Activated CD4-positive, CD25-positive, alpha-beta regulatory T cell (primary cell): ENCODE data around the gene HPD.
"Not testable (repeated sequence)": the region's sequence is repeated elsewhere in the genome, so short reads cannot be mapped to it uniquely, and the experiment has no call there.

Experiments used
- DNase-seq, 4 experiments: peaks; one replicate each; lab custom pipeline; 2025; lab: John Stamatoyannopoulos, UW

HPD gene

GRCh38 chr12:121799156-121799841 is 59.4 kb downstream of the HPD start:
- DNase-seq = peak in 1 of 4 experiments; percentile 28

DNA sequence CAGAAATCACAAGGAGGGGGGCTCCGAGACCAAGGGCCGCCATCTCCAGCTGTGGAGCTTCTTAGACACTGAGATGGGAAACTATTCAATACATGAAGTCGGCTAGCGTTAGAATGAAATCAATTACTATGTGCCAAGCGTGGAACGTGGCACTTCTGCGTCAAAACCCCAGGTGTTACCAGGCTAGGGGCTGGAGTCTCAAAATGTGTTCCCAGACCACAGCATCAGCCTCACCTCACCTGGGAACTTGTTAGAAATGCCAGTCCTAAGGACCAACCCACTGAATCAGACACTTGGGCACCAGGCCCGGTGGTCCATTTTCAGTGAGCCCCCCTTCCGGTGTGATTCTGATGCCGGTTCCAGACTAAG is 59.9 kb downstream of the HPD start:
- no peak for DNase-seq

DNA sequence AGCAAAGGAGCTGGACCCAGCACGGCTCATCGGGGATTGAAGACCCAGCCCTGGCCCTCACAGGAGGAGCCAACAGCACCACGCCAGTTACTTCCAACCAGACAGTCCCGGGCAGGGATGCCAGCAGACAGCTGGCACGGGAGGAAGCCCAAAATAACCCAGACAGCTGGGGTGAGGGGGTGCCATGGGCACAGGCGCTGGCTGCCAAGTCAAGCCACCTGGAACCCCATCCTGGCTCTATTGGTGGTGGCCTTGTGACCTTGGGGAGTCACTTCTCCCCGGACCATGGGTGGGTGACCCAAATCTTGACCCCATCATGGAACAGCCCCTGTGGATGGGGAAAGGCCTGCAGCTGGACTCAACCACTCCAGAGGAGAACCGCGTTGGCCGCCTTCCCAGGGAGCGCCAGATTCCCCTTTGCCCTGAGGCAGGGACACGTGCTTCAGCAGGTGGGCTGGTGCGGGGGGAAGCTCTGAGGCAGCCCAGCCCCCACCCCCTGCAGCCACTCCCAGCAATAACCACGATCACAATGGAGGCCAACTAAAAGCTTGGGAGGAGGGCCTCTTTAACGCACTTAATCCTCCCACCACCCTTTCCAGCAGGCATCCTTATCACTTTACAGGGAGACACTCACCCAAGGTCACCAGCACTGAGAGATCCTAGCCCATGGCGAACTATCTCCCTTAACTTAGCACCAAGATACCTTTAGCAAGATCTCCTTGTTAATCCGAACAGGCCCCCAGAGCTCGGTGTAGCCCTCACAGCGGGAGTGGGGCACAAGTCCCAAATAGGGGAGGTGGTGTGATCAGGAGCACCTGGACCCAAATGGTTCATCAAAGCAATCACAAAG is 60.5 kb downstream of the HPD start:
- DNase-seq = no peak

DNA sequence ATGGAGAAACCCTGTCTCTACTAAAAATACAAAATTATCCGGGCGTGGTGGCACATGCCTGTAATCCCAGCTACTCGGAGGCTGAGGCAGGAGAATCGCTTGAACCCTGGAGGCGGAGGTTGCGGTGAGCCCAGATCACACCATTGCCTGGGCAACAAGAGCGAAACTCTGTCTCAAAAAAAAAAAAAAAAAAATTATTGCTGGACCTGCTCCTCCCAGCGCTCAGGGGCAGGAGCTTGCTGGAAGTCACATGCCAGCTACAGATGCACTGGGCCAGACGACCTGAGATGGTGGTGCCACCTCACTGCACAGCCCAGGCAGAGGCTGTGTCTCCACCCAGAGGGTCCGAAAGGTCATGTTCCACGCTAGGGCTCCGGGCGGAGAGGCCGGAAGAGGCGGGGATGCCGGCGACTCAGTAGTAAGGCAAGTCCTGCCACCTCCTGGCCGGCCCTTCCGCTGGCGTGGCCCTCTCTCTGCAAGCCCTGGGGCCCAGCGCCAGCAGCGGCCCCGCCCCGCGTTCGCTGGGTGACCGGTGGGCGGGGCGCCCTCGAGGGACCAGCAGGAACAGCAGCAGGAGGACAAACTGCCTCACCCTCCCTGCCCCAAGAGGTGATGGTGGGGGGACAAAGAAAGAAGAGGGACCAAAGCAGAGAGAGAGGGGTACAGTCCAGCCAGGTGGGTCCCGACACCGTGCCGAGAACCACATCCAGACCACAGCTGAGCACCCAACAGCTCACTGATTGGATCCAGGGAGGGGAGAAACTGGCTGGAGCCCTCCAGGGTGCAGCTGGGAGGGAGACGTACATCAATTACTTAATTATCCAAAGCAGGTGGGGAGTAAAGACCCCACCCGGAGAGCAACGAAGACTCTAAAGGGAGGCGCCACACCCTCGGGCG is 61.6 kb downstream of the HPD start:
- no peak for DNase-seq

DNA sequence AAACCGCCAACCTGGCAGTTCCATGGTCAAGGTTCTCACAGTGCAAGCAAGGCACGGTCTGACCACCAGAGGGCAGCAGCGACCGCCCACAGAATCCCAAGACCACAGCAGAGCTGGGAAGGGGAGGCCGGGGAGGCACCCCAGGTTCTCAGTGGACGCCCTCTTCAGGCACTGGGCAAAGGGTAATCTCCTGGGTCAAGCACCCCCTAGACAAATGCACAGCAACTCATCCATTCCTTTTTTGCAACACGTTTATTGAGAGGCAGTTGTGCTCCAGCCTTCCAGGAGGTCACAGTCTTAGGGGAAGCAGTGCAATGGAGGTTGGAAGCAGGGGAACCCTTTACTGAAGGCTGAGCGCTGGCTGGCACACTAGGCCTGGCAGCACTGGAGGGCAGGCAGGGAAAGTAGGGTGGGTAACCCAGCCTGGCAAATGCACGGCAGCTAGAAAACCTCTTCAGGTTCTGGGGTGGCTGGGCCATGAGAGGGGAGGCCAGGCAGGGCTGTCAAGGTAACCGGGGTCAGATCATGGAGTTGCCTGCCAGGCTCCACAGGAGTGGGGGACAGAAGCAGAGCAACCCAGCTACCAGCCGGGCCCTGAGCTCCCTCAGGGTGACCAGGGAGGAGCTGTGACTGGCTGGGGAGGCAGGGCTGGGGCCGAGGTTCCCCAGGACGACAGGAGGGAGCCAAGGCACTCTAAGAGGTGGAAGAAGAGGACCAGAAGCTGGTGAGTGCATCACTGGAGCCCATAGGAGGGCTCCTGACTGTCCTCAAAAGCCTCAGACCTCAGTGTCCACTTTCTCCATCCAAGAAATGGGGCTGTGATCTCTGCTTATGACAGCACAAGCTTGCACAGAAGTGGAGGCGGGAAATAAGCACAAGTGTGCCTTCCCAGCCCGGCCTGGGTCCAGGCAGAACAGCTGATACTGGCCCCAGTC is 63.4 kb downstream of the HPD start:
- DNase-seq = peak; percentile 70 to 87 (median 74)

DNA sequence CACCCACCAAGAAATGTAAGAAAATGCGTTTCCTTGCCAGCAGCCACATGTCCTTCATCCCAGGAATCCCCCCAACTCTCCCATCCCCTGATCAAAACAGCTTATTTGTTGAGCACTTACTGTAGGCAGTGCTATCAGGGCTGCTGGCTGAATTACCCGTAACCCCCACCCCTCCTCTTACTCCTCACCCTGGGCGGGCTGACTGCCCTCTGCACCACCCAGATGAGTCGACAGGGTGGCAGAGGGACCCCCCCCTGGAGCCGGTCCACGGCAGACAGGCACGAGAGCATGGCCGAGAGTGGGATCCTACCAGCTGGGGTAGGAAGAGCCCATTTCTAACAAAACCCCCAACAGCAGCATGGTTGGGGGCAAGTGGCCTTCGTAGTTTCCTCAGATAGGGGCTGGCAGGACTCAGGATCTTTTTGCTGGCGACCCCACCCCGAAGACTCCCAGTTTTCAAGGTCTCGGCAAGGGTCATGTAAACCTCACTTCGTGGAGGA is 64.1 kb downstream of the HPD start:
- DNase-seq = peak in 2 of 4 experiments; percentile 37 to 52

- peak; percentile 88 to 94 (median 90) for DNase-seq
These were observed 64.7 kb downstream of the HPD start for GRCh38 chr12:121793838-121794533.

- DNase-seq = peak; percentile 49 to 60 (median 57)
These were observed 65.2 kb downstream of the HPD start, which contains the start of gene RHOF for GRCh38 chr12:121793440-121793837. Gene RHOF (minus strand): TSS chr12:121793688. CDS start chr12:121793633, 55 bp downstream.

DNA sequence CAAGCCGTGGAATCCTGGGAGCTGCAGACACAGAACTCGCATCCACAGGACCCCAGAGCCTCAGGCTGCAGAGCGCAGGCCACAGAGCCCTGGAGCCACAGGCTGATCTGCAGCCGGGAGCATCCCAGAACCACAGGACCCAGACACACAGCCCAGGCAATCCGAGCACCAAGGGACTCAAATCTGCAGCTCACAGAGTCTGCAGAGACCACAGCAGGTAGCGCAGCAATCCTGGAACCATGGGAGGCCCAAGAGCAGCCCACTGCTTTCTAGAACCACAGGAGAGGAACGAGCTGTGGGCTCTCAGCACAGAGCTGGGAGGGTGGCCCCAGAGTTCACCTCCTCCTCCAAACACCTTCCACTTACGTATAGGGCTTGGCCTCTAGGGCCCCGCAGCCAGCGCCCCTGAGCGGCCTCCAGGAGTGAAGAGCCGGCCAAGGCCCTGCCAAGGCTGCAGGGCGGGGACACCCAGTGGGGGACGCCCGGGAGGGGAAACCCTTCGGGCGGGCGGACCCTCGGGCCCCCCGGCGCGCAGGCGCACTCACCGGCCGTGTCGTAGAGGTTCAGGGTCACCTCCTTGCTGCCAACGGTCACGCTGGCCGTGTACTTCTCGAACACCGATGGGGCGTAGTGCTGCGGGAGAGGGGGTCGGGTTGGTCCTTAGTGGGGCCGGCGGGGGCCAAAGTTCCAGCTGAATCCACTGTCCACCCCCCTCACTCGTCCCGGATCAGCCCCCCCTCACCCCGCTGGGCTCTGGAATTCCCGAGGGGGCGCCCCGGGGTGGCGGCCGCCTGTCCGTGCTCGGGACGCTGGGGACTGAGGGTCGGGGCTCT is 65.8 kb downstream of the HPD start:
- peak in 2 of 4 experiments; percentile 29 to 37 for DNase-seq

GRCh38 chr12:121791671-121792551 is 66.7 kb downstream of the HPD start:
- no peak for DNase-seq

DNA sequence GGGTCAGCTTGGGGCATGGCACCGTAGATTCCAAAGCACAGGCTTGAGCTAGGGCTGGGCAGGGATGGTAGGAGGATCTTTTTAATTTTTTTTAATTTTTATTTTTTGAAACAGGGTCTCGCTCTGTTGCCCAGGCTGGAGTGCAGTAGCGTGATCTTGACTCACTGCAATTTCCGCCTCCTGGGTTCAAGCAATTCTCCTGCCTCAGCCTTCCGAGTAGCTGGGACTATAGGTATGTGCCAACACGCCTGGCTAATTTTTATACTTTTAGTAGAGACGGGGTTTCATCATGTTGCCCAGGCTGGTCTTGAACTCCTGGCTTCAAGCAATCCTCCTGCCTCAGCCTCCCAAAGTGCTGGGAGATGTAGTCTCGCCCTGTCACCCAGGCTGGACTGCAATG is 67.9 kb downstream of the HPD start:
- DNase-seq = not testable (repeated sequence)

DNA sequence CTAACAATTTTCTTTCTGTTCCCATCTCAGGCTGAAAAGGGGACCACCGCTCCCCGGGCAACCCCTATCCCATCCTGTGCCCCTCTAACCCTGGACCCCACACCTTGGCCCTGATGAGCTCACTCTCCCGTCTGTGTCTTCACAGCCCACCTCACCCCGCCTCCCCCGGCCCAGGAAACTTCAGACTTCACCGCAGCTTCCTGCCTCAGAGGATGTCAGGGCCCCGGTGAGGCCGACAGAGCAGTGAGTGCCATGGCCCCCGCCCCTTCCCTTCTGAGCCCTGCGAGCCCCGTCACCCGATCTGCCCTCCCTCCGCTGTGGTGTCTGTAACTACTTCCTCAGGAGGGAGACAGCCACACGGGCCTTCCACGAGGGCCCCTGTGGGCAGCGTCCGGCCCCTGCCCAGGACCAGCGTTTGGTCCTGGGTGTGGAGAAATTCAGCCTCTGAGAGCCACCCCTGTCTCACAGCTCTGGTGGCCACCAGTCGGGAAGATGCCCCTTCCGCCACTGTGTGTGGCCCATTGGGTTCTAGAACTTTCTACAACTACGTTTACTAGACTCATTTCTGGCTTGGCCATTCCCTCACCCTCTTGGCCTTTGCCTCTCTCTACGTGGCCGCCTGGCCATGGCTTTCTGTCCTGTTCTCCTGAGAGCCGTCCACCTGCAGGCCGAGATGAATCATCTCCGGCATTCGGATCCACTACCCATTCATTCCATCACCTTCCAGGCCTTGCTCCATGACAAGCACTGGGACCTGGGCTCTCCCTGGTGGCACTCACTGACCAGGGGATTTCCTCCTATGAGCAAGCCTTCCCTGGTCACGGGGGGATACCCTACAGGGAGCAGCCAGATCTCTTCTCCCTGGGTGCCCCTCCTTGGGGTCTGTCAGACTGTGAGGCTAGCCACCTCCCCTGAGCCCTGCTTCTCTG is 68.6 kb downstream of the HPD start:
- peak; percentile 74 to 94 (median 86) for DNase-seq
